GM19395 (cell line): ENCODE results near the gene PGP.

Experiments
- ATAC-seq: cut with Tn5 transposase; IDR thresholded peaks from one replicate; pipeline ENCODE4 v1.9.1; 2021; ENCODE audit warnings: mild to moderate bottlenecking, moderate library complexity; ENCODE audit not compliant: unreplicated experiment

Gene PGP

DNA sequence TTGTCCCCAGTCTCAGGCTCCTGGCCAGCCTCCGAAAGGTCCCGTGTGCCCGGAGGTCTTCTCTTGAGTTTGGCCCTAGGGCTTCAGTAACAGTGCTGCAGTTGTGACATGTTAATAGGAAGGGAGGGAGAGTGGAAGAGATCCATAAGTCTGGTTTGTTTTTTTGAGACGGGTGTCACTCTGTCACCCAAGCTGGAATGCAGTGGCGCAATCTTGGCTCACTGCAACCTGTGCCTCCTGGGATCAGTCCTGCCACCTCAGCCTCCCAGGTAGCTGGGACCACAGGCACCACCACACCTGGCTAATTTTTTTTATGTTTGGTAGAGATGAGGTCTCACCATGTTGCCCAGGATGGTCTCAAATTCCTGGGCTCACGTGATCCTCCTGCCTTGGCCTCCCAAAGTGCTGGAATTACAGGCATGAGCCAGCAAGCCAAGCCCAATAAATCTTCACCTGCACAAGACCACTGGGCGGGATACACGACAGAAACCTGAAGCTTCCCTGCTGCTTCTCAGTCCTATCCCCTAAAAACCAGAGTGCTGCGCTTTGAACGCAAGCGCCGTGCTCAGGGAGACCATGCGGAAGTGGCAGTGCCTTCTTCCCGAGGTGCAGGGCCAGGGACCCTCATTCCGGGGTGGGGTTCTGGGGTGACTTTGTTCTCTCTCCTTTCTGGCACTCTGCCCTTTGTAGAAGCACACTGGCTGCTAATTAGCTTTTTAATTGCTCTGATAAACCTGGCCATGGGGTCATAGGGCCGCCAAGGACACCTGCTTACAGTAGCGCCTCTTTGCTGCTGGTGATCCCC is 48.2 kb downstream of the PGP start:
- ATAC-seq, result no peak

DNA sequence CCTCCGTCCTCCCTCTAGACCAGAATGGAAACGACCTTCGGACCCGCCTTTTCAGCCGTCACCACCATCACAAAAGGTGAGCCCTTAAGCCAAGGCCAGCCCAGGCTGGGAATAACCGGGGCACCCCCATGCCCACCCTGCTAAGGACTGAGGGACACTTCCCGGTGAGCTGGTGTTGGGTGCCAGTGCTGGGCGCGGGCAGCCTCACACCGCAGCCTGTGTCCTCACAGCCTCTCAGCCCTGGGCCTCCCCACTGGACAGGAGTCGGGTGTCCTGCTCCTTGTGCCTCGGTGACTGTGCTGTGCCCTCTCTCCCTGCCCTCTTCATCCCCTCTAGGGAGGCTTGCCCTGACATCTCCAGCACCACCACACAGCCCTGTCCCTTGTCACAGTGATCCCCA is 48.8 kb downstream of the PGP start:
- ATAC-seq, result no peak

DNA sequence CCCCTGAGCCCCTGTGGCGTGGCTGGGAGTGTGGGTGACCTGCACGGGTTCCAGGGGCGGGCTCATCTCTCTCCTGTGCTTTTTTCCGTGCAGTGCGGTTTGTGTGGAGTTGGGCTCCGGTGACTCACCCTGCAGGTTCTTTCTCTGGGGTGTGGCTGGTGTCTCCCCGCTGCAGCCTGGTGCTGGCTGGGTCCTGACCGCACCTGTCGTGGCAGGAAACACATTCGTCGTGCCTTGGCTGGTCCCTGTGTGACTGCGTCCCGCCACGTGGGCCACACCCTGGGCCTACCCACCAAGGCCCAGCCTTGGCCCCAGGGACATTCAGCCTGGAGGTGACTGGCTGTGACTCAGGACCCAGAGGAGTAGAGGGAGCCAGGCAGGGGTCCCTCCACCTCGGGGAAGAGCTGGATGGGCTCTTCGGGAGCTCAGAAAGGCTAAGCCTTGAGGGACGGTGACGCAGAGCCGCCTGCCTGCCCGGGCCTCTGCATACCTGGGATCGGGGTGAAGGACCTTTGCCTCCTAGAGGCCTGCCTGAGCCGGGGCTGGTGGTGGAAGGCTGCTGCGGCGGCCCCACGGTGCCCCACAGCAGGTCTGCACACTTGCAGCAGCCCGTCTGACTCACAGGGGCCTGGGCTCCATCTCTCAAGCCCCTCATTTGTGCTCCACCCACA is 51.3 kb downstream of the PGP start:
- no peak for ATAC-seq

DNA sequence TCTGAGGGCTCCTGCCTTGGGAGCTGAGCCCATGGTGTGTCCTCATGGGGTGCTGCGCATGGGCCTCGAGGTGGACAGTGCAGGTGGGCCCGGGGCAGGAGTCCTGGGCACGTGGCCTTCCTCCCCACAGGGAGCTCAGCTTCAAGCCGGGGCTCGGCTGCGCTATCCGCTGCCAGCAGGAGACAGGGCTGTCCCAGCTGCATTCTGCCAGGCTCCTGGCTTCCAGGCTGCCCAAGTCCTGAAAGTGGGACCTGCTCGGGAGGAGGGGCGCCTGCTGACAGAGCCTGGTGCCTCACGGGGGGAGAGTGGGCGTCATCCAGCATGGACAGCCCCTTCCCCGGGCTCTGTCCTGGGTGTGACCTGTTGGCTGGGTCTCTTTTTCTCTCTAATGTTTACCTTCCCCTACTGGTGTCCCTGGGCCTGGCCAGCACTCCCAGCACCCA is 51.9 kb downstream of the PGP start:
- ATAC-seq, result no peak

DNA sequence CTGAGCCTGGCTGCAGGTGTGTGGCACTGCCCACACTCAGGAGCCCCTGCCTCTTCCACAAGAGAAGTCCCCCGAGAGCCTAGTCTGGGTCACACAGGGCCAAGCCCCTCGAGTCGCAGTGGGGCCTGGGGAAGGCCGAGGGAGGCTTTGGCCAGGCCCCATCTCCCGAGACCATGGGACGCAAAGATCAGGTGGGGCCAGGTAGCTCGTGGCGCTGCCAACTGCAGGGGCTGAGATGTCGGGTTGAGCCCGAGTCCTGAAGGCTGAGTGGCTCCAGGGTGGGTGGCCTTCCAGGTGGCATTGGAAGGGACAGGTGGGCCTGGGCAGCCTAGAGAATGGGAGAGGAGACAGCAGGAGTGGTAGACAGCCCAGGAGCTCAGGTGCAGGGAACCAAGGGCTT is 52.7 kb downstream of the PGP start:
- no peak for ATAC-seq
